AML-193 (cell line): ENCODE results near the gene CATSPER1.

Experiments used
- DNase-seq, 2 experiments: peaks; one replicate each; lab custom pipeline; 2025; lab: John Stamatoyannopoulos, UW

CATSPER1 gene

DNA sequence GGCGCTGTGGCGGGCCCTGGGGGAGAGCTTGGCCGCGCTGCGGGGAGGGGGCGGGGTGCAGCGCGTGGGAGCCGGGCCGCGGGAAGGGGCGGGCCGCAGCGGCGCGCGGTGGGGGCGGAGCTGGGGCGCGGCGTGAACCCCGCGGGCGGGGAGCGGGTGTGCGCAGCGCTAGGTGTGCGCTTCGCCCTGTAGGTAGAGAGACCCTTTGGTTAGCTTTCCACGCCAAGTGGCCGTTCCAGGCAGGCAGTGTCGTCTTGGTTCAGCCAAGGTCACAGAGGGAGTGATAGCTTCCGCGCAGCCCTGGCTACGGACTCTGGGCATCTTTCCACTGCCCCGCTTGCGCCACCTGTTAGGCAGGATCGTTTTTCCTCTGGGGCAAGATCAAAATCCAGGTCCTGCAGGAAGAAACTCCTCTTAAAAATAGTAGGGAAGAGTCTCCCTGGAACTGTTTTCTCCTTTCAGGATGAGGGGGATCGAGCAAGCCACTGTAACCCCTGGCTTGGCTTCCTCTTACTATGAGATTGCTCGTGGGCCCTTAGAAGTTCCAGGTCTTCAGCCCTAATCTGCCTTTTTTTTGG lies 23.5 kb downstream of the CATSPER1 start:
- peak in 1 of 2 experiments; percentile 16 for DNase-seq

DNA sequence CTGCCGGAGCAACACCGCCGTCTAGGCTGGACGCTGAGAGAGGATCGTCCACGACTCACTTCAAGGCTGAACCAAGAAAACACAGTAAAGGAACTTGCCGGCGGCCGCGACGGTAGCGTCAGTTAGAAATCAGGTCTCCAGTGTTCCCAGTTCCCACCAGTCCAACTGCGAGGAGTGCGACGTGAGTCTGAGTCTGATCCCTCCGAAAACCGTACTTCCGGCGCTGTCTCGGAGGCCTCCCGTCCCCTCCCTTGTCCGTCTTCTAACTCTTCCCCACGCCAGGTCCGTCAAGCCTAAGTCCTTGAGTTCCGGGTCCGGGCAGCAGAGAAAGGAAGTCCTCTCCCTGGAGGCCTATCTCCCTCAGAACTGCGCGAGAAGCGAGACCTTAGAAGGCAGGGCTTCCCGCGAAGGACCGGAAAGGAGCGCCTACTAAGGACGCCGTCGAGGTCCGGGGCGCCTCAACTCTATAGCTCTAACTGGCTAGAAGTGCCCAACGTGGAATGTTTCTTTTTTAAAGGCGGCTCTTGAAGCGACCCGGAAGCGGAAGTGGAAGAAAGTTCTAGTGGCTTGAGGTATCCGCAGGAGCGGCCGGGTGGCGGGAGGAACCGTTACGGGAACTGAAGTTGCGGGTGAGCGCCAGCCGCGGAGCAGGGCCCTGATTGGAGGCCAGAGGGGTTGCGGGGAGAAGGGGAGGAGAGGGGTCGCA lies 24.2 kb downstream of the CATSPER1 start, which contains the start of the genes BANF1 and EIF1AD:
Gene BANF1, plus strand, starts transcription at position 562 of the 706 bp plus-strand sequence. CDS start 748 bp downstream, outside the sequence.
Gene EIF1AD, minus strand, starts transcription at position 216 of the 706 bp plus-strand sequence. CDS start 1,768 bp downstream, outside the sequence.
- DNase-seq = peak; percentile 96 to 97

DNA sequence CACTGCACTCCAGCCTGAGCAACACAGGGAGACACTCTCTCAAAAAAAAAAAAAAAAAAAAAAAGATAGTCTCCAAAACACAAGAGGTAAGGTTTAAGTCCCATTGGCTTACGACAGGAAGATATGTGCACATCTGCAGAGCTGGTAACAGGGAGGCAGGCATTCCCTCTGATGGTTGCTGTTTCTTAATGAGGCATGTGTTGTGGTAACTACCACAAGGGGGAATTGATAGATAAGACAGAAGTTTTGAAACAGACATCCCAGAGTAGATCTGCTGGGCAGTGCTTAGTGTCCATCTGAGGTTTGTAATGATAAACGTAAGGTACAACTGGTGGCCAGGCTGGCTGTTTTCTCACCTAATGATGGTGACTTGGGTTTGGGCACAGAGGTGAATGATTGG lies 29.0 kb downstream of the CATSPER1 start:
- peak; percentile 22 for DNase-seq

DNA sequence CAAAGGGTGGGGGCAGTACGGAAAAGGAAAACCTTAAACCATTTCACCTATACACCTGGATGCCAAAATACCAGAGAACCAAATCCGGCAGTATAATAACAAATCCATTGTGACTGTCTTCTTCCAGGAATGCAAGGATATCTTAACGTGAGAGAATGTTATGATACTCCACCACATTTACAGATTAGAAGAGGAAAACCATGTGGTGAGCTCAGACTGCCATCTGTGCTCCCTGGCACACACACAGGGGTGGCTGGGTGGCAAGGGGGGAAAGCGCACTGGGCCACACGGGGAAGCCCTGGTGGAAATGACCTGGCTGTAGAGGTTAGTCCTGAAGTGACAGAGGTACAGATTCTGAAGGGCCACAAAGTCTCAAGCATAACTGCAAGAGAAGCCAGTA lies 34.2 kb downstream of the CATSPER1 start:
- DNase-seq = no peak

DNA sequence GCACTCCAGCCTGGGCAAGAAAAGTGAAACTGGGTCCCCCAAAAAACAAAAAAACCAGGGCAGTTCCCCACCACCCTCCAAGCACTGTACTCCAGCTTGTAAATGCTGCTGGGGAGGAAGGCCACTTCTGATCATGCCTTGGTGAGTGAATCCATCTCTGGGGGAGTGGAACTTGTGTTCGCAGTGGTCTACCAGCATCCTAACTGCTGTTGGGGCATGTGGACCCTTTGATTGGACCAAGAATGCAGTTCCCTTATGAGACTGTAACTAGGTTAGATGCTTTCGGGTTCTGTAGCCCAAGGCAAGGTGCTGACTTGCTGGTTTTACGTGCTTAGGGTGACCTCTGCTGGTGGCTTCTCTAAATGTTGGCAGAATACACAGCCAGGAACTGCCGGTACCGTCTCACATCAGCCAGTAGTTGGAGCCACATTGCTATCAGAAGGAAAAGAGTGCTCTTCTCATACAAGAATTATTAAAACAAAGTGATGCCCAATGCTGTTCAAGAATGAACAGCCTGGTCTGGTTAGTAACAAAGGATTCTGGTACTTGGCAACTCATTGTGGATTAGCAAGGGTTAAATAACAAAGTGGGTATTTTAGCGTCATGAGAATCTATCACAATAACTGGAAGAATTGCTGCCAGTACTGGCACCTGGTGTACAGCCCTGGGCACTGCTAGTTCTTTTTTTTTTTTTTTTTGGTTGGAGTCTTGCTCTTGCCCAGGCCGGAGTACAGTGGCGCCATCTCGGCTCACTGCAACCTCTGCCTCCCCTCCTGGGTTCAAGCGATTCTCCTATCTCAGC lies 37.3 kb downstream of the CATSPER1 start:
- peak; percentile 88 to 94 for DNase-seq

DNA sequence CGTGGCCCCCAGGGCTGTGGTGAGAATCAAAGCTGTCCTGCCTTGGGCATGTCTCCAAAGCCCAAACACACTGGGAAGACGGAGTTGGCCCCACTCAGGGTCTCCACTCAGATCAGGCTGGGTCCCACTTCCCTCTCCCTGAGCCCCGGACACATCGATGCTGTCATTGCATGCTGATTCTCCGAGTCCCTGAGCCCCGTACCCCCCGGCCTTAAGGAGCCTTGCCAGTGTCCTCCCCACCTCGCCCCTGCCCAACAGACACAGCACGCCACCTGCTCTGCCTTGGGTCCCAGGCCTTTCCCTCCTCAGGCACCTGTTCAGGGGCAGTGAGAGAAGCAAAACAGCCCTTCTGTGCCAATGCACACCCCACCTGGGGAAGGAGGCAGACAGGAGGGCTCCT lies 38.9 kb downstream of the CATSPER1 start:
- DNase-seq = no peak

DNA sequence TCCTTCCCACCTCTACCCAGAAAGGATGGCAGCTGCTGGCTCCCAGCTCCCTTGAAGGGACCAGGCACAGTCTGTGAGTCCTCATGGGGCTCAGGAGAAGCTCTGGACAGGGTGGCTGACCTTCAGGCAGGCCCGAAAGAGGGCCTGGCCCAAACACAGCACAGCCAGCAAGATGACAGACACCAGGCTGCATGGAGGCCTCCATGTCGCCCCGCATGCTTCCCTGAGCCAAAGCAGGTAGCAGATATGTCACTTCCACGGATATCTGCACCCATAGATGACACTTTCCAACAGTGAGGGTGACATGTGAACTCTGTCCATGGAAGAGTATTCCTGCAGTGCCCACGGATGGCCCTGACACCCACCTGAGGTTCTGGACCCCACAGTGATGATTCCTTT lies 42.7 kb downstream of the CATSPER1 start:
- no peak for DNase-seq

DNA sequence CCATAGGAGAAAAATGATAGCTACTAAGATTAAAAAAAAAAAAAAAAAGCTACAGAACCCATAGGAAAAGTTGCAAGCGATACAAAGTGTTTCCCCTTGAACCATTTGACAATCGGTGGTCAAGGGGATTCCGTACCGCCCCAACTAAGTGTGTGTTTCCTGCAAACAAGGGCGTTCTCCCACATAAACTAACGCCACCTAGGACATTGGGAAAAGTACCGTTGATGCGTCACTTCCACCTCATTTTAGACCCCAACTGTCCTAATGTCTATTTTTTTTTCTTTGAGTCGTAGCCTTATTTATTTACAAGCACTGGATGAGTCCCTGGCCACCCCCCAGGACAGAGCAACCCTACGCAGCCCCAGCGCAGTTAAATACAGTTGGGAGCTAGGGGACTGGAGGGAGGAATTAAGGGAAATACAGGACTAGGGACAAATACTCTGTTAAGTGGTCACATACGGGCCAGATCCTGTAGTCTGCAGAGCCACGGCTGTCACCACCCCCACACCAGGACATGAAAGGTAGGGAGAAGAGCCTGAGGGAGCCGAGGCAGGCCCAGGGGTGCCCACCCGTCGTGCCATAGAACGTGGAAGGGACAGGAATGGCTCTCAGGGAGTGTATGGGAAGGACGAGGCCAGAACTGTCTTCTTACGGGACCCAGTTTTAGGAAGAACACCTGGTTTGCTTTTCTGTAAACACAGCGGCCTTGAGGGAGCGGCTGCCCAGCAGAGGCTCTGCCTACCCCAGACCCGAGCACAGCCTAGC lies 43.3 kb downstream of the CATSPER1 start:
- no peak for DNase-seq

DNA sequence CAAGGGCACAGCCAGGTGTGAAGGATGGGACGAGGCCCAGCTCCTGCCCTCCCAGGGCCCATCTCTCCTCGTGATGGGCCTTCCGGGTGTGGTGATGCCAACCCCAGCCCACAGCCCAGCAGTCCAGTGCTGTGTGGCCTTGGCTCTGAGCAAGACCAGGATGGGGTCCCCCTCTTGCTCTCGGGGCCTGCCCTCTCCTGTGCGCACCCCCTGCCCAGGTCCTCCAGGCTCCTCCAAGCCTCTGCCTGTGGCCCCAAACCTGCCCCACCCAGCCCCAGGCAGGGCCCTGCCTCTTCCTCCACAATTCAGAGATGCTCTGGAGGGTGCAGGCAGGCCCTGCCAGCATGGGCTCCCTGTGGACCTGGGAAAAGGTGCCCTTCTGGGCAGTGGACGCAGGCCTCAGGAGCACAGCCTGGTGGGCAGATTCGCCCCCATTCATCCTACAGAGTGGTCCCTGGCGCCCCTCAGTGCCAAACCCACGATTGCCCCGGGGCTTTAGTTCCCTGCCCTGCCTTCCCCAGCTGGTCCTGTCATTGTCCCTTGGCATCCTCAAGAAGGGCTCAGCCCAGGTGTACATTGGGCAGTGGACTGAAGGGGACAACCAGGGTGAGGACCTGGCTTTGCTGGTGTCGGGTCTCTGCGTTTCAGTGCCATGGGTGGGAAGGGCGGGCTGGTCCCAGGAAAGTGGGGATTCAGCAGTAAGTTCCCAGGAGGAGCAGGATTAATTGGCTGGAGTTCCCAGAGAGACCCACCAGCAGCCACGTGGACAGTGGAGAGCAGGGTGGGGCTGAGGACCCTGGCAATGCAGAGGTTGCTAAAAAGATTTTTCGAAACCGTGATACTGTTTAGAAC lies 44.1 kb downstream of the CATSPER1 start:
- no peak for DNase-seq

DNA sequence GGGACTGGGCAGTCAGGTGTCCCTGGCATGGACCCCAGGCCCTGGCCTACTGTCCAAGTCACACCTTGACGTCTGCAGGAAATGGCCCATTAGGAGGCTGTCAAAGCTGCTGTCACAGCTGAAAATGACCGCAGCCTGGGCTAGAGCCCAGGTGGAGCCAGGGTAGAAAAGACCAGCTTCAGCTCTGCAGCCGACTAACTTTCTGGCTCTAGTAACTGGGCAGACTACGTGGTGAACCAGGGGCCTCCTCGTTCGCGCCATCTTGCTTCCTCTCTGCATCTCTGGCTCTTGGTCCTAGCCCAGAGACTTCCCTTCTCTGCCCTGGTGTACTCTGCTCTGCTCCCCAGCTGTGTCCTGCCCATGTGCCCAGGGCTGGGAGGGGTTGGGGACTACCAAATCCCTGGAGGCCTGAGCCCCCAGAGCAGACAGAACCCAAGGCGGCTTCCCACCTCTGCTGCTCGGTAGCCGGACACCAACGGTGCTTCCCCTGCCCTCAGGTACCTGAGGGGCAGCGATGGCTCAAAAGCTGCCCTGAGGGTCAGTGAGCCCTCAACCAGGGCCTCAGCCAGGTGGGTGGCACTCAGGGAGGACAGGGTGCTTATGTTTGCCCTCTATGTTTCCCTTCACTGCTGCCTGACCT lies 45.1 kb downstream of the CATSPER1 start:
- DNase-seq = no peak

DNA sequence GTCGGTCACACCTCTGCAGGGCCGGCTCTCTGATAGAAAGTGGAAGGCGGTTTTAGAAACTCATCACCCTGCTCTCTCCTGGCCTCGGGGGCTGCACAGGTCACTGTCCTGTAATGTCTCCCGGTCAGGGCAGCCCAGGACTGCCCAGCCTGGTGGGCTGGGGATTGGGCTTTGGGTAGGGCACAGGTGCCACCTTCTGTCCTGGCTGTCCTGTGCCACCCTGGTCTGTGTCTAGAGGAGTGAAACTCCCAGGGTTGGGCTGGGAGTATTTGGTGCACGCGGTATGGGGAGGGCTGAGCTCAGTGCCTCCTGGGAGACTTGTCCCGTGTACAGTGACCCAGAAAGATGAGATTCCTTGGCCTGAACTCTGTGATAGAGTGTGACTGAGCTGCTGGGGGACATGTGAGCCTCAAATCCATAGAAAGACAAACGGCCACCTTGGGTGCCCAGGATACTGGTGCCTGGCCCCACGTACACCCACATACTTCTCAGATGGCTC lies 47.0 kb downstream of the CATSPER1 start:
- DNase-seq = no peak

DNA sequence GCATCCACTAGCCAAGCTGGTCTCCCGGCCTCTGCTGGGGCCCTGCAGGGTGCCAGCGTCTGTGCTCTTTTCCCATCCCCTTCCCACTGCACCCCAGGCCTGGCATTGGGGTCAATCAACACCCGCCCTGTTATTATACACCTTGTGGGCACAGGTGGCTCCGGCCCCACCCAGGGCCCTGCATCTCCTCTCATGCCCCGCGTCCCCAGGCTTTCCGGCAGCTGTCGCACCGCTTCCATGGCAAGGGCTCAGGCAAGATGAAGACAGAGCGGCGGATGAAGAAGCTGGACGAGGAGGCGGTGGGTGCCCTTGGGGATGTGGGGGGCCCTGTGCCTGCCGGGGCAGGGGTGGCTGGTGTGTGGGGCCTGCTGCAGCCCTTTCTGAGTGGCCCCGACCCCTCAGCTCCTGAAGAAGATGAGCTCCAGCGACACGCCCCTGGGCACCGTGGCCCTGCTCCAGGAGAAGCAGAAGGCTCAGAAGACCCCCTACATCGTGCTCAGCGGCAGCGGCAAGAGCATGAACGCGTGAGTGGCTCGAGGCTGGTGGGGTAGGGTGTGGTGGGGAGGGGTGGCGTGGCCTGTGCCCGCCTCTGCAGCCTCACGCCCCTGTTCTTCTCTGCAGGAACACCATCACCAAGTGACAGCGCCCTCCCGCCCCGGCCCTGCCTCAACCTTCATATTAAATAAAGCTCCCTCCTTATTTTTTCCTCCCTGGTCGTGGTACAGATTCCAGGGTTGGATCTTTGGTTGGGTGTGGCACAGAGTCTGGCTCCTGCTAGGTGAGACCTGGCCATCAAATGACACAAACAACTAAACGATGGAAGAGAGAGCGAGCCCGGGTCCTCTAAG lies 47.7 kb downstream of the CATSPER1 start:
- DNase-seq = no peak

DNA sequence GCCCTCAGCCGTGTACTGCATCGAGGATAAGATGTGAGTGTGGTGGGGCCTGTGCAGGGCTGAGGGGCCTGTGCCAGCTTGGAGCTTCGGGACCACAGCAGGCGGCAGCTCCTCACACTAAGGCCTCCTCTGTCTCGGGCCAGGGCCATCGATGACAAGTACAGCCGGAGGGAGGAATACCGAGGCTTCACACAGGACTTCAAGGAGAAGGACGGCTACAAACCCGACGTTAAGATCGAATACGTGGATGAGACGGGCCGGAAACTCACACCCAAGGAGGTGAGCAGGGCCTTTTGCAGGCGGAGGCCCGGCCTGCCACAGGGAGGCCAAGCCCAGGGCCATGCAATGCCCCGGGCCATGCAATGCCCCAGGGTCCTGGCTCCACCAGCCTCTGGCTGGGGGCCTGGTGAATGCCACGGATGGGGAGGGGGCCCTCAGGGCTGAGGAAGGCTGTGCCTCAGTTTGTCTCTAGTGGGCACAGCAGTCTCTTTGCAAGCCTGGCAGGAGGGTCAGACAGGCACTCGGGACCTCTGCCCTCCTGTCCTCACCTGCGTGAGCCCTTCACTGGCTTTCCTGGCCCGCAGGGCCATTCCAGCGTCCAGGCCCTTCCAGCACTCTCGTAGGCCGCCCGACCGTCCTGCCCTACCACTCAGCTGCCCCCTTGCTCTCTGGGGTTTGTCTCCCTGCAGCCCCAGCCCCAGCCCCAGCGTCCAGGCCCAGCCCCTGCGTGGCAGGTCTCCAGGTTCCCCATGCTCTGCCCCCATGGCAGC lies 48.5 kb downstream of the CATSPER1 start:
- DNase-seq = no peak

DNA sequence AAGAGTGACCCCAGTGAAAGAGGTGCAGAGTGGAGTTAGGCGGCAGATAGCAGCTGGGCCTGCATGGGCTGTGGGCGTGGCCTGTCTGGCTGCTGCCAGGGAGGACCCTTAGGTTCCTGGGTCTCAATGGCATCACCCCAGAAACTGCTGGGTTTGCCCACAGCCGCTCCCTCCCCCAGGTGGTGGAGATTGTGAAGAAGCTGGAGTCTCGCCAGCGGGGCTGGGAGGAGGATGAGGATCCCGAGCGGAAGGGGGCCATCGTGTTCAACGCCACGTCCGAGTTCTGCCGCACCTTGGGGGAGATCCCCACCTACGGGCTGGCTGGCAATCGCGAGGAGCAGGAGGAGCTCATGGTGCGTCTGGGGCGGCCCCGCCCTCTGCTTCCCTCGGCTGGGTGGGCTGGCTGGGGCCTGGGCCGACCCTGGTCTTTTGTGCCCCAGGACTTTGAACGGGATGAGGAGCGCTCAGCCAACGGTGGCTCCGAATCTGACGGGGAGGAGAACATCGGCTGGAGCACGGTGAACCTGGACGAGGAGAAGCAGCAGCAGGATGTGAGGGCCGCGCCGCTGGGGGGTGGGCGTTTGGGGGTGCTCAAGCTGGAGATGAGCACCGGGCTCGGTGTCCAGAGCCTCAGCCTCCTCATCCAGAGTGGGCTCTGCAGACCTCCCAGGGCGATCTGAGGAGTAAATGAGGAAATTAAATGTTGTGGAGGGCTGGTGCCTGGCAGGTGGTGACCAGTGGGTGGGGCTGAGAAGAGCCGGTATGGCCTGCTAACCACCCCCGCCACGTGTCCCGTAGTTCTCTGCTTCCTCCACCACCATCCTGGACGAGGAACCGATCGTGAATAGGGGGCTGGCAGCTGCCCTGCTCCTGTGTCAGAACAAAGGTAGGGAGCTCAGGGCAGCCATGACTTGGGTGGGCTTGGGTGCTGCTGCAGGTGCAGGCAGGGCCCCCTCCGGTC lies 49.8 kb downstream of the CATSPER1 start:
- no peak for DNase-seq

DNA sequence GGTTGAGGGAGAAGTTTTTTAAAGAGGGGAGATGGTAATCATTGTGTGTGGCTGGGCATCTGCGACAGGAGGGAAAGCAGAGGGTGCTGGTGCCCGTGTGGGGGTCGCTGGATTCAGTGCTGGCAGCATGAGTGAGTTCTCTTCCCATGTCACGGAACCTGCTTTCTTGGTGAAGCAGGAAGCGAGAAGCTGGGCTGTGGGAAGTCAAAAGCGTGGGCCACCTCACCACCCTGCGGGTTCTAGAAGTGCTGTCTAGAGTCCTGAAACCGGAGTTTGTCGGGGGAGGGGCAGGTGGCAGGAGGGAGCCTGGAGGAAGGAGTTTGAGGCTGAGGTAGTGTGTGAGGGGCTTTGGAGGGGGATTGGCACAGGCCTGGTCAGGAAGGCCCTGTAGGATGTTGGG lies 50.5 kb downstream of the CATSPER1 start:
- DNase-seq = no peak

DNA sequence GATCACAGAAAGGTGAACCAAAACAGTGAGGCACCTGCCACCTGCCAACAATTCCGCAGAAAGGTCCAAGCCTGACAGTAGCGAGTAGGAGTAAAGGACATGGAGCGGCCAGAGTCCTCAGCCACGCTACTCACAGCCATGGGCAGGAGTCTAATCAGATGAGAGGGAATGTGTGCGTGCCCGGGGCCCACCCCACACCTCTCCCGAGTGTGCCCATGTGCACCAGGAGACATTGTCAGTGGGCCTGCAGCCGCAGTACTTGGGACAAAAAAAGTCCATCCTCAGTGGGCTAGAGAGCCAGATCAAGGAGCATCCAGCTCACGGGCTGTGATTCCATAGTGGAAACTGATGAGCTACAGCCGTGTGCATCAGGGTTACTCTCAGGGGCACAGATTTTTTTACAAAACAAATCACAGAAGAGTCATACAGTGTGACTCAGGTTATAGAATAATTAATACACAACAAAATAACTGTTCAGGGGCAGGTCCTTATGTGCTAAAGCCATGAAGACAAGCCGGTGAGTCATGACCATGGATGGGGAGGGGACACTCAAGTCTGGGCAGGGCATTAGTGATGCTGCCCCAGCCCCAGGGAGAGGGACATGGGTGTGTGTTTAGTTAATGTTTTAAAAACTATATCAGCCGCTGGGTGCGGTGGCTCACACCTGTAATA lies 52.7 kb downstream of the CATSPER1 start:
- no peak for DNase-seq

DNA sequence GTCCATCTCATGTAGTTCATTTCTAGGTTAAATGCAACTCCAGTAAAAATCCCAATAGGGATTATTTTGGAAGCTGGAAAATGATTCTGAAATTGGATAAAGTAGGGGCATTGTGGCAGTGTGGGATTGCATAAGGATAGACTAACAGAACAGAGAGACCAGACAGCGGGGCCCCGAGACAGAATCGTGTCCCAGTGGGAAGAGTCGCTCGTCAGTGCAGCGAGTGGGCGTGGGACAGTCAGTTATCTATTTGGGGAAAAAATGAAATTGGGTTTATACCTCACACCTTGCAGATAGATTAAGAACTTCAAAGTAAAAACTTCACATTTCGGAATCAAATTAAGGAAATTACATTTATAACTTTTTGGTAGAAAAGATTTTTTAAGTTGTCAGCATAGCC lies 54.2 kb downstream of the CATSPER1 start:
- DNase-seq = no peak
